Suppressor macrophage (primary cell): Measurements from ENCODE around the gene CETN2.
A peak's percentile ranks its signal among the peaks of the same experiment; 100 is the strongest.
"Not testable (repeated sequence)": the region's sequence is repeated elsewhere in the genome, so short reads cannot be mapped to it uniquely, and the experiment has no call there.

Experiments
- DNase-seq, 4 experiments: peaks; one replicate each; pipeline ENCODE4 v3.0.0-alpha.2; 2020 to 2022

Gene CETN2

GRCh38 chrX:152831391-152831790, 834 bp upstream of the CETN2 start:
- peak in 2 of 4 experiments; percentile 2 to 4 for DNase-seq

DNA sequence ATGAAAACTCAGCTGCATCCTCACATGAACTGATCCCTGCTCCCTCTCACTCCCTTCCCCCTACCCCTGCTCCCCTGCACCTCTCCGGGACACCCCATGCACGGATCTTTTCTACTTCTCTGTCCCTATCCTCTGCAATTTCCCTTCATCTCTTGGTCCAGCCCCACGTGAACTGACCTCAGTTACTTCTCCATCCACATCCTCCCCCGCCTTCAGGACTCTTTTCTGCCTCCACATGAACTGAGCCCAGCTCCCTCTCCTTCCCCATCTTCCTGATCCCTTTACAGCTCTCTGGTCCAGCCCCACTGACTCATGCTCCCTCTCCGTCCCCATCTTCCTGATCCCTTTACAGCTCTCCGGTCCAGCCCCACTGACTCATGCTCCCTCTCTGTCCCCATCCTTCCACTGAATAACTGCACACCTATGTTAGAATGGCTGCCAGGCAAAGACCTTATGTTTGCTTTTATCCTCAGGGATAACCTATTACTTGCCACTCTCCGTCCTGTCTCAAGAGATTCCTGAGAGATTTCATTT, 5.6 kb downstream of the CETN2 start:
- no peak for DNase-seq

- DNase-seq = no peak
These were observed 6.9 kb downstream of the CETN2 start for GRCh38 chrX:152823657-152824056.

DNA sequence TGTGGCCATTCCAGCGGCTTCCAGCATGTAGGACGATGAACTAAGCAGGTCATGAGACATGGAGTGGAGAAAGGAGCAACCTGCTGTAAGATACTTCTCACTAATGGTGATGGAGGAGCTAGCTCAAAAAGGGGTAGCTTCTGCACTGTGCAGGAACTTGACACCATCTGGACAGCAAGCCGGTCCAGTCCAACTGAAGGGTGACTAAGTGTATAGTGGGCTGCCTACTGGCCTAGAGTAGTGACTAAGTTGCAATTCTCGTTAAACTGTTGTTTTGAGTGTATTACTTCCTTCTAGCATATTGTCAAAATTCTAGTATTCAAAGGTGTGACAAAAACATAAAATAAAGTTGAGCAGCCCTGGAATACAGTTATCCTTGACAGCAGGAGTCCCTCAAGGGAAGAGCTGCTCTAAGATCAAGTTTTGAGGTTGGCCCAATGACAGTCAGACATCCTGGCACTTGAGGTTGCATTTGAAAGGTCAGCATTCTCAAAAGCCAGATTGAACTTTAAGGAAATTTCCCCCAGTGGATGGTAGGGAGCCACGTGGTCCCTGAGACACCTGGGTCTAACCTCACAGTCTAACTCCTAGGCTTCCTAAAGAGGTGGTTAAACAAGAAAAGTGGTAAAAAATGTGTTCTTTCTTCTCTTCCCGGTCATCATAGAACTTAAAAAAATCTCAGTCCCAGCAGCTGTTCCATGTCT, 8.0 kb downstream of the CETN2 start:
- DNase-seq = no peak

DNA sequence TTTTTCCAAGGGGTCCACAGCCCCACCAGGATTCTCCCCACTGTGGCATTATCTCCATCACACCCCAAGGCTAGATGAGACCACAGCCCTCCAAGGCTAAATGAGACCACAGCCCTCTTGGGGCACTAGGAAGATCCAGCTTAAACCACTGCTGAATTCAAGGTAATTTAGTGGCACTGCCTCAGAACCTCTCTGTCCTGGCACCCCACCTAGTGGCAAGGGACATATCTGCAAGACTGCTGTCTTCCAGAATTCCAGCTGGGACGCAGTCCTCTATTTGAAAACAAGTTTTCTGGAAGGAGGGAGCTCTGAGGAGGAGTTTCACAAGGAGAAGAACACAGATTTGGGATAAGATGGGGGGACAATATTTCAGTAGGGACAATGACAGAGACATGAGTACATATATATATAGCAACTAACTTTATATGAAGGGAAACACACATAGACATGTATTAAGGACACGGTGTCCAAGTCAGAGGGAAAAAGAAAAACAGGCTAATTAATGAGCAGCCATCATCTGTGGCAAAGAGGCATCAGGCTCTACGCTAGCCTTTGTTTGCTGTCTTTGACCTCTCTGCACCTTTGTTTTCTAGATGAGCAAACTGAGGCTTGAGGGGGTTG, 9.3 kb downstream of the CETN2 start:
- peak; percentile 23 to 59 (median 42) for DNase-seq

DNA sequence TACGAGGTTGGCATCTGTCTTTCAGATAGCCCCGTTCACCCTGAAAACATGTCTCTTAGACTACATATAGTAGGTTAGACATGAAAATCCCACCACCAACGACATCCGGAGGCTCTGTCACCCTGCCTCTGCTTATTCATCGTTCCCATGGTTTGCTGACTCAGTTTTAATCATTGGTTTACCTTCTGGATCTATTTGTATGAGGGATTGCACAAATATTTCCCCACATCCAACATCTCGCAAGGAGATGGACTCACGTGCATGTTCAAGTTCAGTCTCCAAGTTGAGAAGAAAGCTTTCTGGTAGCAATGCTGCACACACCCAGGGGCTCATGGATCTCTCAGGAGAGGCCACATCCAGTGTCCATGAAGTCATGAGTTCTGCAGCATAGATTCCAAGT, 10.8 kb downstream of the CETN2 start:
- no peak for DNase-seq

- DNase-seq = no peak
These were observed 11.3 kb downstream of the CETN2 start for GRCh38 chrX:152819266-152819665.

DNA sequence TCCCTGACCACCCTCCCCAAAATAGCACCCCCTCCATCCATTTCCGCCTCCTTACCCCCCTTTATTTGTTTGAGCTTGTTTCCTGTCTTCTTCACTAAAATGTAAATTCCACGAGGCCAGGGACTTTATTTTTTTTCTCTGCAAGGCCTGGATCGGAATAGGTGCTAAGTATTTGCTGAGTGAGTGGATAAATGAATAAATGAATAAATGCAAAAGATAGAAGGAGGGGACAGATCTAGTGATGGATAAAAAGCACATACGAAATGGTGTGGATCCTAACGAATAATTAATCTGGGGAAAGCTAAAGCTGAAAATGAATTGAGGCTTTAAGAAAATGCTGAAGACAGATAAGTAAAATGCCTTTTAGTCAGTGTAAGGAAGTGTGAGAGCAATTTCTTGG, 12.2 kb downstream of the CETN2 start:
- no peak for DNase-seq

DNA sequence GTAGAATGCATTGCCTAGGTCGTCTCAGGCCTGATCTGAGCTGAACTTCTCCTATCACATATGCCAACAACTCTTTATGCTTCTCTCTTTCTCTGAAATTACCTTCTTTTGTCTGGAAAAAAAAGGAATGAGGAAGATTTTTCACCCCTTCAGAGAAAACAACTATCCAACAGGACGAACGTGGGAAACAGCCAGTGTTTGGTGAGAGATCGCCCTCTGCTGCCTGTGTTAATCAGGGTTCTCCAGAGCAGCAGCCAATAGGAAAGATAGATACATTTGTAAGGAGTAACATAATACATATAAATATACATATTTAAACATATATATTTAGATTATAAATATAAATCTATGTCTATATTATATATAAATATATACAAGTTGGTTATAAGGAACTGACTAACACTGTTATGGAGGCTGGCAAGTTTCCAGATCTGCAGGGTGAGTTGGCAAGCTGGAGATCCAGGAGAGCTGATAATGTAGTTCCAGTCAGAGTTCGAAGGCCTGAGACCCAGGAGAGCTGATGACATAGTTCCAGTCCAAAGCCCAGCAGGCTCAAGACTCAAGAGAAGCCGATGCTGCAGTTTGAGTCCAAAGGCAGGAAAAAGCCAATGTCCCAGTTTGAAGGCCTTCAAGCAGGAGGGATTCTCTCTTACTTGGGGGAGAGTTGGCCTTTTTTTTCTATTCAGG, 13.3 kb downstream of the CETN2 start:
- DNase-seq = peak; percentile 1 to 15 (median 6)

DNA sequence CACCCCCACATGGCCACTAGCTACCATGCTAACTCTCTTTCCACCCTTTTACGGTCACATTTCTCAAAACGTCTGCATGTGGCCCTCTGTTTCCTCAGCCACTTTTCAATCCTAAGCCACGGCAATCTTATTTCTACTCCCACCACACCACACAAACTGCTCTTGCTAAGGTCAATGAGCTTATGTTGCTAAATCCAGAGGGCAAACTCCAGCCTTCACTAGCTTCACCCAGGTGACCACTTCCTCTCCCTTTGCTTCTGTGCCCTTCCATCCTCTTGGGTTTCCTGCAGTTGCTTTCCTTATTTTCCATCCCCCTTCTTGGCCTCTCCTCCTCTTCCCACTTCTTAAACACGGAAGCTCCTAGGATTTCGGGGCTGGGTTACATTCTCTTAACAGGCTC, 16.5 kb downstream of the CETN2 start:
- no peak for DNase-seq

DNA sequence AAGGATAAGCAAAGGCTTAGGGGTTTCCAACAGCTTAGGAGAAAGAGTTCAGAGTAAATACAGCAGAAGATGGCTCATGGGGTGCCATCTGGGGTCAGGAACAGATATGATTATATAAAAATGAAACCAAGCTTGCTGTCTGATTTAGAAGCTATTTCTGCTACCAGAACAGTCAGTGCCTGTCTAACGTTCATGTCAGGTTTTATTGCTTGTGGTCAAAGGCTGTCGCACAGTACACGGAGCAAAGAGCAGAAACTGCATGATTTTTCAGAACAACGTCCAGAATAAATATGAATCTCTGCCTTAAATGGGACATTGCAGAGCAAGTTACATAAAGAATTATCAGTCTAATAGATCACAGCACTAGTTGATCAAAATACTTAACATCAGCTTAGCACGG, 17.4 kb downstream of the CETN2 start:
- no peak for DNase-seq

GRCh38 chrX:152810403-152810802, 20.2 kb downstream of the CETN2 start:
- no peak for DNase-seq

- DNase-seq = no peak
These were observed 24.5 kb downstream of the CETN2 start for GRCh38 chrX:152806035-152806434.

DNA sequence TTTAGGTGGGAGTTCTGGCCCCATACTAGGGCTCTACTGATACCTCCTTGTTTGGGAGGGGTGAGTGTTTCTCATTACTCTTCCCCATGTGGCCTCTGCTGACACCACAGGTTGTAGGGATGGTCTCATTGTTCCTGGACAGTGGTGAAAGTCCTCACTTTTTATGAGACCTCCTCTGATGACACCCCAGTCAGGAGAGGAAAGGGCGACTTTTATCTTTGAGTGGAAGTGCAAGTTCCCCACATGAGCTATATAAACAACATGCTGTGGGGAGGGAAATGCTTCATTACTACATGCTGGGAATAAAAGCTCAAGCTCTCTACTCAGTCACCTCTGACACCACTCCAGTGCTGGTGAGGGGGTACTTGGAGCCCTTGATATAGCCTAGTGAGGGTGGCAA, 31.6 kb downstream of the CETN2 start:
- no peak for DNase-seq

GRCh38 chrX:152787062-152787461, 43.5 kb downstream of the CETN2 start:
- not testable (repeated sequence) for DNase-seq
